NCI-H748 treated with DMSO at 0.1 percent for 48 hours (cell line): ENCODE results near the gene SCP2.

Experiments used
- DNase-seq: peaks from one replicate; lab custom pipeline; 2025; lab: John Stamatoyannopoulos, UW

The SCP2 gene

GRCh38 chr1:53068314-53069099, 141.4 kb downstream of the SCP2 start:
- no peak for DNase-seq

GRCh38 chr1:53069265-53069662, 142.2 kb downstream of the SCP2 start:
- DNase-seq = no peak

- no peak for DNase-seq
Measured at GRCh38 chr1:53069663-53070327, 142.7 kb downstream of the SCP2 start.

GRCh38 chr1:53070621-53071020, 143.5 kb downstream of the SCP2 start:
- no peak for DNase-seq

- DNase-seq = no peak
Measured at GRCh38 chr1:53071167-53071865, 144.2 kb downstream of the SCP2 start.

- no peak for DNase-seq
Measured at GRCh38 chr1:53071915-53072314, 144.8 kb downstream of the SCP2 start.

GRCh38 chr1:53073287-53073686, 146.2 kb downstream of the SCP2 start:
- no peak for DNase-seq

- no peak for DNase-seq
Measured at GRCh38 chr1:53073868-53074311, 146.8 kb downstream of the SCP2 start.

GRCh38 chr1:53074313-53075154, 147.5 kb downstream of the SCP2 start:
- no peak for DNase-seq

GRCh38 chr1:53075206-53075605, 148.1 kb downstream of the SCP2 start:
- no peak for DNase-seq

- no peak for DNase-seq
Measured at GRCh38 chr1:53075761-53076163, 148.7 kb downstream of the SCP2 start.

- no peak for DNase-seq
Measured at GRCh38 chr1:53076165-53076564, 149.1 kb downstream of the SCP2 start.

GRCh38 chr1:53076721-53077598, 149.9 kb downstream of the SCP2 start:
- DNase-seq = no peak

GRCh38 chr1:53077599-53077965, 150.5 kb downstream of the SCP2 start:
- DNase-seq = no peak

GRCh38 chr1:53078333-53079101, 151.4 kb downstream of the SCP2 start:
- no peak for DNase-seq

GRCh38 chr1:53079251-53079650, 152.2 kb downstream of the SCP2 start:
- no peak for DNase-seq

GRCh38 chr1:53080041-53080440, 153.0 kb downstream of the SCP2 start:
- DNase-seq = no peak

GRCh38 chr1:53080769-53081168, 153.7 kb downstream of the SCP2 start:
- DNase-seq = no peak

- no peak for DNase-seq
Measured at GRCh38 chr1:53081384-53082066, 154.4 kb downstream of the SCP2 start.
